ENCODE measurements around the gene TBX21. TPM values are rescaled to one million over a fixed set of nuclear protein-coding genes. Genes with fewer than 3 reads are reported as not detected.

The TBX21 gene
- total and polyA plus RNA-seq, 9 of the 15 experiments (the other 6 are each of a cell fraction or from before 2014, with no cell fraction given), result 0.07 TPM; not detected in 8

- TF ChIP-seq USF1 (CRISPR knock-in tag; IDR thresholded peaks at IDR 0.05), result no peak
- no peak for TF ChIP-seq NR1H2 (CRISPR knock-in tag; IDR thresholded peaks at IDR 0.05)
- TF ChIP-seq MBD2 (IDR thresholded peaks at IDR 0.05; ENCODE audit: borderline replicate concordance, low read depth), result no peak
- no peak for TF ChIP-seq ZNF253 (CRISPR knock-in tag; conservative IDR thresholded peaks at IDR 0.05)
- TF ChIP-seq HNRNPK (IDR thresholded peaks at IDR 0.05; ENCODE audit: low read depth, low read length, poor library complexity, severe bottlenecking), result no peak
- TF ChIP-seq FOXJ2 (tag; IDR thresholded peaks at IDR 0.05), result no peak
- no peak for TF ChIP-seq RREB1 (CRISPR knock-in tag; IDR thresholded peaks at IDR 0.05)
- no peak for TF ChIP-seq BRCA1 (IDR thresholded peaks at IDR 0.05)
- no peak for TF ChIP-seq BRCA1 (CRISPR knock-in tag; IDR thresholded peaks at IDR 0.05)
- no peak for TF ChIP-seq ZBTB8A (IDR thresholded peaks at IDR 0.05; ENCODE audit: partially characterized antibody)
- TF ChIP-seq RNF219 (CRISPR knock-in tag; IDR thresholded peaks at IDR 0.05), result no peak
- no peak for TF ChIP-seq PCBP1 (IDR thresholded peaks at IDR 0.05; ENCODE audit: low read depth, low read length, poor library complexity, severe bottlenecking)
- no peak for TF ChIP-seq ZNF77 (CRISPR knock-in tag; IDR thresholded peaks at IDR 0.05)
- no peak for TF ChIP-seq STAG1 (CRISPR knock-in tag; IDR thresholded peaks at IDR 0.05; ENCODE audit: borderline replicate concordance)
- TF ChIP-seq DMBX1 (CRISPR knock-in tag; IDR thresholded peaks at IDR 0.05; ENCODE audit: borderline replicate concordance), result peak; percentile 76; the same call in 1 of the 2 replicates
- TF ChIP-seq HIVEP1 (CRISPR knock-in tag; IDR thresholded peaks at IDR 0.05), result no peak
- no peak for TF ChIP-seq FOXJ3 (CRISPR knock-in tag; IDR thresholded peaks at IDR 0.05)
- no peak for TF ChIP-seq CBX8 (IDR thresholded peaks at IDR 0.05; ENCODE audit: borderline replicate concordance, extremely low read depth, low read depth, low read length, poor library complexity, severe bottlenecking)
- TF ChIP-seq CBFB (CRISPR knock-in tag; IDR thresholded peaks at IDR 0.05), result no peak
- 0 out of 2 replicates have a peak, but pooled peaks have one; percentile 38 for TF ChIP-seq ZNF232 (CRISPR knock-in tag; IDR thresholded peaks at IDR 0.05)
Observed at GRCh38 chr17:47785538-47786123, 52.6 kb downstream of the TBX21 start (continued).

All from K562 (cell line).